ENCODE measurements around the gene DCAF12. TPM values are rescaled to one million over a fixed set of nuclear protein-coding genes. Genes with fewer than 3 reads are reported as not detected.

DCAF12 gene
- total and polyA plus RNA-seq, 7 experiments from 2014 or later = 10.8 to 40.4 (median 22.2) TPM

DNA sequence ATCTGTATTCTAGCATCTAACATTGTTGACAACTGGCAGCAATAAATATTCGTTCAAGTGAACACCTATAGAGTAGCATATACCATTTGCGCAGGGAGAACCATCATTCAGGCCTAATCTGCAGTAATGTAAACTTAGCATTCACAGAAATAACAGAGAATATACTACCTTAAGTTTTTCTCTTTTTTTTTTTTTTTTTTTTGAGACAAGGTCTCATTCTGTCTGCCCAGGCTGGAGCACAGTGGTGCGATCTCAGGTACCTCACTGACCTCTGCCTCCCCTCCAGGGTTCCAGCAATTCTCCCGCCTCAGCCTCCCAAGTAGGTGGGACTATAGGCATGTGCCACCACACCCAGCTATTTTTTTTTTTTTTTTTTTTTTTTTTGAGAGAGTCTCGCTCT is 89.9 kb downstream of the DCAF12 start:
- DNase-seq (no peak), ATAC-seq (no peak)
- Histone ChIP-seq H3K27me3 (ENCODE audit: control insufficient read depth in 2 of 2, insufficient read depth in 2 of 2, low read length in 2 of 2) (no peaks in the 10 kb centered on the region), H3K4me3 (ENCODE audit: low read length) (no peak overlapping the region), H3K4me1 (ENCODE audit: control insufficient read depth in 2 of 2, insufficient read depth in 2 of 2, low read length in 2 of 2) (no peaks in the 10 kb centered on the region), H3K9me3 (ENCODE audit: control insufficient read depth in 2 of 3, low read length in 3 of 3) (no peaks in the 10 kb centered on the region), H3K27ac (ENCODE audit: low read depth, low read length) (no peak overlapping the region), H3K36me3 (ENCODE audit: control insufficient read depth in 2 of 3, insufficient read depth in 3 of 3, low read length in 3 of 3) (peaks cover 0 to 4% (median 0%) of the 10 kb centered on the region in 3 experiments)
- POLR2A ChIA-PET = no interaction called here
- no peak overlapping the region for H3K27ac Mint-ChIP-seq
- no peak overlapping the region for H3K4me3 Mint-ChIP-seq
- CTCF ChIA-PET = no interaction called here
- intact Hi-C loops (cut with micrococcal nuclease) = no loop called here
- H3K36me3 Mint-ChIP-seq = peaks cover 5 to 23% (median 7%) of the 10 kb centered on the region in 5 donors
- H3K4me1 Mint-ChIP-seq = peaks cover 1 to 38% (median 20%) of the 10 kb centered on the region in 7 donors
- H3K27me3 Mint-ChIP-seq = no peaks in the 10 kb centered on the region
- H3K9me3 Mint-ChIP-seq = no peaks in the 10 kb centered on the region

Other genes starting within 250 kb of the DCAF12 start
- 10 to 100 TPM; 29.7 to 48.4 (median 36.4) TPM for gene UBAP2, start 77.8 kb downstream of the DCAF12 start, total RNA-seq
- gene UBAP2, start 77.8 kb downstream of the DCAF12 start, polyA plus RNA-seq = 10 to 100 TPM; 13.0 to 19.5 TPM
- gene UBAP1, start 52.3 kb upstream of the DCAF12 start, total RNA-seq = 10 to 100 TPM; 31.1 to 39.9 (median 32.8) TPM
- 10 to 100 TPM; 35.8 to 53.9 TPM for gene UBAP1, start 52.3 kb upstream of the DCAF12 start, polyA plus RNA-seq
- 1 to 10 TPM in 1 of 5 experiments, under 1 TPM in 4; 0.11 to 6.0 (median 0.35) TPM for gene KIF24, start 202.6 kb upstream of the DCAF12 start, total RNA-seq
- under 1 TPM; 0.19 to 0.23 TPM for gene KIF24, start 202.6 kb upstream of the DCAF12 start, polyA plus RNA-seq
- 10 to 100 TPM in 4 of 5 experiments, 1 to 10 TPM in 1; 7.5 to 30.0 (median 22.7) TPM for gene NUDT2, start 202.9 kb upstream of the DCAF12 start, total RNA-seq
- gene NUDT2, start 202.9 kb upstream of the DCAF12 start, polyA plus RNA-seq = 10 to 100 TPM; 27.7 to 63.3 TPM

Data from naive thymus-derived CD4-positive, alpha-beta T cell (primary cell).